ENCODE results near the gene PAPPA2. TPM values are rescaled to one million over a fixed set of nuclear protein-coding genes. Genes with fewer than 3 reads are reported as not detected.
"Not testable (repeated sequence)": the region's sequence is repeated elsewhere in the genome, so short reads cannot be mapped to it uniquely, and the experiment has no call there.

Gene PAPPA2
- total and polyA plus RNA-seq, 7 donors = under 0.01 to 3.9 (median 1.2) TPM; not detected in 1

DNA sequence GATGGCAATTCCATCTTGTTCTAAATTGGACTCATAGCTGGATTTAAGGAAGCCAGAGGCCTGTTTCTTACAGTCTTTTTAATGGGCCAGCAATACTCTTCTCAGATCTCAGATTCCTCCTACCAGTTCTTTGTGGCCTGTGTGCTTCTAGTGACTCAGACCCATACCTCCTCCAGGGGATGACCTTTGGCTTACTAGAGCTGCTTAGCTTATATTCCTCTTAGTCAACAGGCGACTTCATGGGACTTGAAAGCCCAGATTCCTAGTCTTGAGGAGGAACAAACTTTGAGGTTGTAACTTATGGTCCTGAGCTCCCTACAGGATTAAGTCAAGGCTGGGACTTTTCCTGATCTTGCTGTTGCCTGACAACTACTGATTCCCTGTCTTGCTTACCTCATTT, 12.4 kb upstream of the PAPPA2 start:
- 40 to 63% methylated on average over 1 of the region's 1 CpG for WGBS, 2 donors

DNA sequence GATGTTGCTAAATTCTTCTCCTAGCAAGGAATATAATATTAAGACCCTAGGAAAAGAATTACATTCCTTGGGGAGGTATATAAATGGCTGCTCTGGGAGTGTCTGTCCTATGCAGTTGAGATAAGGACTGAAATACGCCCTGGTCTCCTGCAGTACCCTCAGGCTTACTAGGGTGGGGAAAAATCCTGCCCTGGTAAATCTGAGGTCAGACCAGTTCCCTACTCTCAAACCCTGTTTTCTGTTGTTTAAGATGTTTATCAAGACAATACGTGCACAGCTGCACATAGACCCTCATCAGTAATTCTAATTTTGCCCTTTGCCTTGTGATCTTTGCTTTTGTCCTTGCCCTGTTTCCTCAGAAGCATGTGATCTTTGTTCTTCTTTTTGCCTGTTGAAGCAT, 11.2 kb upstream of the PAPPA2 start:
- H3K27me3 ChIP-seq; H3K4me3 ChIP-seq; H3K36me3 ChIP-seq; H3K4me1 ChIP-seq; H3K9me3 ChIP-seq; H3K27ac ChIP-seq; DNase-seq; intact Hi-C loops (cut with DNase I): not testable (repeated sequence)
- WGBS, 2 donors = 78 to 82% methylated on average over 2 of the region's 2 CpGs

More for the DNA sequence above, 12.4 kb upstream of the PAPPA2 start:
- intact Hi-C loops (cut with DNase I) = no loop called here
- Histone ChIP-seq H3K4me3 (no peak overlapping the region), H3K27me3 (no peaks in the 10 kb centered on the region), H3K27ac (no peak overlapping the region), H3K4me1 (no peaks in the 10 kb centered on the region), H3K36me3 (no peaks in the 10 kb centered on the region), H3K9me3 (peaks cover 0 to 3% (median 0%) of the 10 kb centered on the region in 4 donors)
- TF ChIP-seq POLR2A (IDR thresholded peaks at IDR 0.05) (no peak), EP300 (IDR thresholded peaks at IDR 0.05) (no peak), POLR2AphosphoS5 (IDR thresholded peaks at IDR 0.05) (no peak)
- TF ChIP-seq, protein P1, sequence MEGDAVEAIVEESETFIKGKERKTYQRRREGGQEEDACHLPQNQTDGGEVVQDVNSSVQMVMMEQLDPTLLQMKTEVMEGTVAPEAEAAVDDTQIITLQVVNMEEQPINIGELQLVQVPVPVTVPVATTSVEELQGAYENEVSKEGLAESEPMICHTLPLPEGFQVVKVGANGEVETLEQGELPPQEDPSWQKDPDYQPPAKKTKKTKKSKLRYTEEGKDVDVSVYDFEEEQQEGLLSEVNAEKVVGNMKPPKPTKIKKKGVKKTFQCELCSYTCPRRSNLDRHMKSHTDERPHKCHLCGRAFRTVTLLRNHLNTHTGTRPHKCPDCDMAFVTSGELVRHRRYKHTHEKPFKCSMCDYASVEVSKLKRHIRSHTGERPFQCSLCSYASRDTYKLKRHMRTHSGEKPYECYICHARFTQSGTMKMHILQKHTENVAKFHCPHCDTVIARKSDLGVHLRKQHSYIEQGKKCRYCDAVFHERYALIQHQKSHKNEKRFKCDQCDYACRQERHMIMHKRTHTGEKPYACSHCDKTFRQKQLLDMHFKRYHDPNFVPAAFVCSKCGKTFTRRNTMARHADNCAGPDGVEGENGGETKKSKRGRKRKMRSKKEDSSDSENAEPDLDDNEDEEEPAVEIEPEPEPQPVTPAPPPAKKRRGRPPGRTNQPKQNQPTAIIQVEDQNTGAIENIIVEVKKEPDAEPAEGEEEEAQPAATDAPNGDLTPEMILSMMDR (IDR thresholded peaks at IDR 0.05) = no peak
- no peak for DNase-seq

DNA sequence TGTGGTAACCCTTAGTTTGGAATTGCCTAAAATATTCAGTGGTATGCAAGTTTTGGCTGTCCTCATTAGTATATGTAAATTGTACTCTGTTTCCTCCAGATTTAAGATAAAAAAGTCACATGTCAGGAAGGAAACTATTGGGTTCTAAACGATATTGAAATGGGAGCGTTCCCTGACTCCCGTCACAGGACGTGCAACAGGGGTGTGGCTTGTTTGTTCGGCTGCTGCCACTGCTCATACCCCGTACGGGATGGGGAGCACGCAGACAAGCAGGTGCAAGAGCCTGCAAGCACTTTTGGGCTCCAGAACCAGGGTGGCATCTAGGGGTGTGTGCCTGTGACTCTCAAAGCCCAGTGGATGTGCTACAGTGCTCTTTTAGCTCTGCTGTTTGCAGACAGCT, 6.2 kb upstream of the PAPPA2 start:
- no peak overlapping the region for H3K27ac ChIP-seq
- H3K4me3 ChIP-seq = no peak overlapping the region
- WGBS, 2 donors = 68 to 75% methylated on average over 8 of the region's 8 CpGs
- no peak for DNase-seq
- no peaks in the 10 kb centered on the region for H3K9me3 ChIP-seq
- no peaks in the 10 kb centered on the region for H3K36me3 ChIP-seq
- no peaks in the 10 kb centered on the region for H3K4me1 ChIP-seq
- TF ChIP-seq EP300 (IDR thresholded peaks at IDR 0.05) = no peak
- no peak for TF ChIP-seq POLR2AphosphoS5 (IDR thresholded peaks at IDR 0.05)
- no peaks in the 10 kb centered on the region for H3K27me3 ChIP-seq
- intact Hi-C loops (cut with DNase I) = no loop called here

DNA sequence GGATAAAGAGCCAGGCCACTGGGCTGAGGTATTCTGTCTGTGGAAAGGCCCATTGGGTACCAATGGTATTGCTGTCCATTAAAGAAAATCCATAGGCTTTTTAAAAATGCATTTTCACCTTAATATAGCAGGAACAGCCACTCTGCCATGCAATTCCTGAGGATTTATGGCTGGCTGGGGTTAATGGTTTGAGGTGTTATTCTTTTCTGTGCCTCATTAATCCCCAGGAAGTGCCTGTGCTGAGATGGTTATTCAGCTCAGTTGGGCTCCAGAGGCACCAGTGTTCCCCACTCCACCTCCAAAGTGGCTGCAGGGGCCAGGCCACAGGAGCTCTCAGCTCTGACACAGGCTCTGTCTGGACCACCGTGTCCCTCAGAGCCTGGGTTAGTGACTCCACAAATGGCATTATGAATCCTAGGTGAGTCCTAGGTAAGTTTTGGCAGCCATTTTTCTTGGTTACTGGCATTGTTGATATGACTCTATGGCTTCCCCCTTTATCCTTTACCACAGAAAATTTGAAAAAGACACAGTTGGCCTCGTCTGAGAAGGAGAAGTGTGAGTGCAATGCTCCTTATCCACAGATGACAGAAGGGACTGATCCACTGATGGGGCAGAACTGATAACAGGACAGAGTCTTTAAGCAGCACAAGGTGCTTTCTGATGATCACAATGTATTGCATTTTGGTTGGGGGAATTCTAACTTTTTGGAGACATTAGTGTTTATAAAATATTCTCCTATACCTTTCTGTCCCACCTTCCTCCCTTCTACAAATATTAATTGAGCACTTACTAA, 2.2 kb upstream of the PAPPA2 start:
- Histone ChIP-seq H3K4me1 (no peaks in the 10 kb centered on the region), H3K27me3 (no peaks in the 10 kb centered on the region), H3K36me3 (no peaks in the 10 kb centered on the region), H3K27ac (no peak overlapping the region), H3K9me3 (no peaks in the 10 kb centered on the region), H3K4me3 (no peak overlapping the region)
- 38 to 52% methylated on average over 2 of the region's 2 CpGs for WGBS, 2 donors
- TF ChIP-seq POLR2AphosphoS5 (IDR thresholded peaks at IDR 0.05) = no peak
- TF ChIP-seq POLR2A (IDR thresholded peaks at IDR 0.05) = no peak
- no peak for DNase-seq
- intact Hi-C loops (cut with DNase I) = no loop called here

DNA sequence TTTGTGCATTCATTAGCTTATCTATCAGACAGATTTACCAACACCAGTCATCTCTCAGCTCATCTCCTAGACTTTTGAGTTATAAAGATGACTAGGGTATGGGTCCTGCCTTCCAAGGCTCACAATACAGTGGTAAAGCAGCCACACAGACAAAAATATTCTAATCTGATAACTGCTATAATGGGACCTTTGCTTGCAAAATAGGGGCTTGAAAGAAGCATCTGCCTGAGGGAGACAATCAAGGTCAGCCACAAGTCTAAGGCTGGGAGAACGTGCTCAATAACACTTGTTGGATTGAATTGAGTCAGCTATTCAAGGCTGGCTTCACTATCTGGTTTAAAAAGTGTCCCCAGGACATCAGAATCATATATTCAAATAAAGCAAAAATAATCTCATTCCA, 1.4 kb upstream of the PAPPA2 start:
- Histone ChIP-seq H3K9me3 (no peaks in the 10 kb centered on the region), H3K27ac (no peak overlapping the region), H3K27me3 (no peaks in the 10 kb centered on the region), H3K36me3 (no peaks in the 10 kb centered on the region), H3K4me3 (no peak overlapping the region), H3K4me1 (no peaks in the 10 kb centered on the region)
- intact Hi-C loops (cut with DNase I) = no loop called here
- TF ChIP-seq, protein P1 (IDR thresholded peaks at IDR 0.05) = no peak
- TF ChIP-seq POLR2A (IDR thresholded peaks at IDR 0.05) = no peak
- no peak for TF ChIP-seq POLR2AphosphoS5 (IDR thresholded peaks at IDR 0.05)
- TF ChIP-seq EP300 (IDR thresholded peaks at IDR 0.05) = no peak
- DNase-seq = no peak
- 47 to 69% methylated on average over 1 of the region's 1 CpG for WGBS, 2 donors

DNA sequence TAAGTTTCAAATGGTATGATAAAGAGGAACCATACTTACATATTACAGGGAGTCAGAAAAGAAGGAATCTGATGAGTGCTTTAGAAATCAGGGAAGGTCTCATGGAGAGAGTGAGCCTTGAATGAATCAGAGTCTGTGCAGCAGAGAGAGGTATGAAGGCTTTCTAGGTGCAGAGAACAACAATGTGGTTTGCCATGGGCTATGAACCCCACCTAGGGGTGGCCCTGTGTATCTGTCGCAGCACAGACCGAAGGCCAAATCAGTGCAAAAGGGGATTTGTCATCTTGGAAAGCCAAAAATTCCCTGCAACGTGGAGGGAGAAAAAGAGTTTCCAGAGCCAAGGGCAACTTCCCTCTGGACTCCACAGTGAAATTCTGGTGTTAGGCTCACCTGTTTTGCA, 3.5 kb downstream of the PAPPA2 start:
- intact Hi-C loops (cut with DNase I) = no loop called here
- H3K27ac ChIP-seq = no peak overlapping the region
- no peak for DNase-seq
- peaks cover 0 to 19% (median 15%) of the 10 kb centered on the region in 4 donors for H3K4me1 ChIP-seq
- 32 to 36% methylated on average over 3 of the region's 3 CpGs for WGBS, 2 donors
- H3K4me3 ChIP-seq = no peak overlapping the region
- H3K27me3 ChIP-seq = no peaks in the 10 kb centered on the region
- H3K9me3 ChIP-seq = no peaks in the 10 kb centered on the region
- H3K36me3 ChIP-seq = no peaks in the 10 kb centered on the region
- TF ChIP-seq, protein P1 (IDR thresholded peaks at IDR 0.05) = peak in 2 of 4 experiments; percentile 17 to 24
- no peak for TF ChIP-seq POLR2AphosphoS5 (IDR thresholded peaks at IDR 0.05)

All from sigmoid colon (tissue), 7 donors.